Stimulated activated CD4-positive, alpha-beta T cell treated with anti-CD3 and anti-CD28 coated beads, Interleukin-15, amount 100 ng/mL, for 24 hours (primary cell): ENCODE data around the gene NR2F1-AS1.

ENCODE experiments used
- DNase-seq: peaks from one replicate; pipeline ENCODE4 v3.0.0-alpha.2; 2020

NR2F1-AS1 gene

DNA sequence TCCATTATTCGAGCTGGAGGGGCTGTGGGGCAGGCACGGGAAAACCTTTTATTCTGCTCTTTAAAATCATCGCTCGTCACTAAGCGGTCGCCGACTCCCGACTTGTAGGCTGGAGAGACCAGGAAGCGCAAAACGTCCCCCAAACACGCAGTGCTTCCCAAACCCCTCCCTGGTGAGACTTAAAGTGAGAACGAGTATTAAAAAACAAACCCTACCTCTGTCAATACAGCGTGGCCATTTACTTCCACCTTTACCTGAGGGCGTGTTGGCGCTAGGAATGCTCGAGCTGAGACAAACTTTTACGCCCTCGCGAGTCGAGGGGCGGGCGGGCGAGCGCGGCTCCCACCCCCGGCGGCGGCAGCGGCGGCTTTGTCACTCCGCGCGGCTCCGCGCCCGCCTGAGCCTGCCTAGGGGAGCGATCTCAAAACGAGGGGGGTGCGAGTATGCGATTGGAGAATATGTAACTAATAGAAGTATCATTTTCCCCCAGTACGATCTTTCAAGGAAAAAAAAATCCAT, at the start of gene NR2F1-AS1:
Gene NR2F1-AS1 (minus strand): TSS at position 293 of the 519 bp plus-strand sequence.
- no peak for DNase-seq

GRCh38 chr5:93626801-93627200, 45.8 kb upstream of the NR2F1-AS1 start:
- DNase-seq: no peak

DNA sequence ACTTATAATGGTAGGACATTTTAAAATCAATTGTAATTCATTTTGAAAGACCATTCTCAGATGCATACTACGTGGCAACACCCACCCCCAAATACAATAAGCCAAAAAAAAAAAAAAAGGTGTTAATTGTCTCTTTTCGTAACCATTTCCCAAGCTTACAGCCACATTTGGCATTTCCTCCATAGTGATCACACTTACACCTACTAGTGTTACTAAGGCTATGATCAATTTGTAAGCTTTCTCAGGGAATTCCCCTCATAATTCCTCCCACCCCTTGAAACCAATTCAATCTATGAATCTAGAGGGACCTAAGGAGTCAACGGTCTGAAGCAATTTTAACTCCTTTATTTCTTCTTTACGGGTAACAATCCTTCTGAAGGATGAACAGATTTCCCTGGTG, 42.1 kb upstream of the NR2F1-AS1 start:
- no peak for DNase-seq

GRCh38 chr5:93622240-93622885, 41.3 kb upstream of the NR2F1-AS1 start:
- DNase-seq: no peak

DNA sequence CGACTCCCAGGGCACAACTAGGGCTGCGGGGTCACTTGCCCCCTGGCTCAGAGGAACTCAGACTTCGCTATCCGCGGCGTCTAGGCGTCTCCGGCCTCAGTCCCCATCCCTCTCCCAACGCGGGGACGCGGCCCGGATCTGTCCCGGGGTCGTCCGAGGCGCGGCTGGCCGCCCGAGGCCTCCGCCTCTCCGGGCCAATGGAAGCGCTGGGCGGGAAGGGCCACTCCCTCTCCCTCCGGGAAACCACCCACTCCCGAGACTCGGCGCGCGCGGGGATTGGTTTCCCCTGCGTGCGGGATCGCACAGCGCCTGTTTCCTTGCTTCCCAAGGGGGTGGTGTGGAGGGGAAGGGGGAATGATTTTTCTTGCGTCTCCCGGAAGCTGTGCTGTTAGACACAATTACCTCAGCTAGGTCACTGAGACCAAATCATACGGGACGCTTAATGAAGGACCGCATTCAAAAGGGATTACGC, 40.3 kb upstream of the NR2F1-AS1 start:
- peak; percentile 22 for DNase-seq

DNA sequence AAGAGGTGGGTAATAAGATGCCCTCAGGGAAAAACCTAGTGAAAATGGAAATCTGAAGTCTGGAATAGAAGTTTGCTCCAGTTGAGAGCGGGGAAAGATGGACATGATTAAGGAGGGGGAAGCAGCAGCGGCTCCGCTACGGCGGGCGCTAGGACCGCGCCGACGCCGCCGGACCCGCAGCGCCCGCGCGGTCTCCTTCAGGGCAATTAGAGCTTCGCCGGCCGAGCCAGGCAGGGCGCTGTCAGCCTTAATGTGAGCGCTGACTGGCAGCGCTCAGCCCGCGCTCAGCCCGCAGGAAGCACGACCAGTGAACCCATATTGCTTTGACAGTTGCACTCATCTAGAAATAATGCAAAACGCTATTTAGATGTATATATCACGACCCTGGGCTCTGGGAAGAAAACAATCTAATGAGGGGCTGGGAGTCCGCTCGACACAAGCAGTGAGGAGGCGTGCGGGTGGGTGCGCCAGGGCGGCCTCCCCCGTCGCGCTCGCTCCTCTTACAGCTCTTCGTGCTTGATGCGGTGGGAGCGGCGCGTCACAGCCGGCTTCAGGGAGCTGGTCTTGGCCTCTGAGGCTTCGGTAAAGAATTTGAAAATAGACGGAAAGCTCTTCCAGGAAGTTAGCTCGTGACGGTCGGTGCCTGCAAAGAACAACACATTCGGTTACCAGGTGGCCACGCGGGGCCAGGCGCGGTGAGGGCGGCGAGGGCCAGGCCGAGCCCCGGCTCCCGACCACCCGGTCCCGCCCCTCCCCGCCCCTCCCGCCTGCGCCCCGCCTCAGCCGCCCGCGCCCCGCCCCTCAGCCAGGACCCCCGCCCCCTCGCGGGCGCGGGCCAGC, 39.7 kb upstream of the NR2F1-AS1 start:
- DNase-seq: peak; percentile 71

- no peak for DNase-seq
These were observed 35.6 kb upstream of the NR2F1-AS1 start for GRCh38 chr5:93616538-93617174.

DNA sequence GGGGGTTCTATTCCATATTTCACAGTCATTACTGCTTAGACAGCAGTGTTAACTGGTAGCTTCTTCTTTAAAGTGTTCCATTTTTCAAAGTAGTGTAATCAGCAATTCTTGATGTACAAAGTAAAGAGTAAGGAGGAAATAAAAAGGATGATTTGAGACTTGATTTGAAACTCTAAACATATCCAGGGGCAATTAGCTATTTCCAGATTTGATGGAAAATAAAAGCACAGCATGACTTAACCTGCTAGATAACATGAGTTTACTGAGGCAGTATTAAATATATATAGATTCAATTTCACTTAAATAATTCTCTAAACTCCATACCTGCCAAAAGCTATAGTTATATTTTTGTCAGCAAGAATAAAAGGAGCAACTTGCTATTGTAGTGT, 31.8 kb upstream of the NR2F1-AS1 start:
- no peak for DNase-seq

GRCh38 chr5:93611976-93612854, 31.2 kb upstream of the NR2F1-AS1 start:
- peak; percentile 11 for DNase-seq

DNA sequence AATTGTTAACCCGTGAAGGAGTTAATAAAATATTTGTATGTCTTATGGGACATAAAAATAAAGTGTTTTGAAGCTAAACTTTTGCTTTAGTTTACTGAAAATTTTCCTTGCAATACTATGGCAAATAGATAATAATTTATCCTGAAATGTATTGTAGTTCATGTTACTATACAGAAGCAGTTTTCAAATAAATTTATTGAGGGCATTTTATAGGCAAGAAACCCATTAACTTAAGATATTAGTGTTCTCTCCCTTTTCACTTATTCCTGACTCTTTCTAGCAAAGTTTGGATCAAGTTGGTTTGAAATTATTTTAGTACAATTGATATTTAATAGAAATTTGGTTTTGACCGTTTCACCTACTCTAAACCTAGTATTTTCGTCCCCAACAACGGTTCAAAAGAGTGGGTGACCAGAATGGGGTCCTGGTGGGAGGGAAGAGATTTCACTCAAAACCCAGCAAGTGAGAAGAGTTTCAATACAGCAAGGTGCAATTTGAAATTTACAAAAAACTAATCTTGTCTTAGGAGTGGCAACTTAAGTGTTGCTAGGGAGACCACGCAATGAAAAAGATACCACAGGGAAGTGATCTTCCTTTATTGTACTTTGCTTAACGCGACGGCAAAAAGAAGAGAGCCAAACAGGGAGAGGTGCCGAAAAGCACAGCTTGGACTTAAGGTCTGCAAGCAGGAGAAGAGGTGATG, 30.4 kb upstream of the NR2F1-AS1 start:
- DNase-seq: no peak

DNA sequence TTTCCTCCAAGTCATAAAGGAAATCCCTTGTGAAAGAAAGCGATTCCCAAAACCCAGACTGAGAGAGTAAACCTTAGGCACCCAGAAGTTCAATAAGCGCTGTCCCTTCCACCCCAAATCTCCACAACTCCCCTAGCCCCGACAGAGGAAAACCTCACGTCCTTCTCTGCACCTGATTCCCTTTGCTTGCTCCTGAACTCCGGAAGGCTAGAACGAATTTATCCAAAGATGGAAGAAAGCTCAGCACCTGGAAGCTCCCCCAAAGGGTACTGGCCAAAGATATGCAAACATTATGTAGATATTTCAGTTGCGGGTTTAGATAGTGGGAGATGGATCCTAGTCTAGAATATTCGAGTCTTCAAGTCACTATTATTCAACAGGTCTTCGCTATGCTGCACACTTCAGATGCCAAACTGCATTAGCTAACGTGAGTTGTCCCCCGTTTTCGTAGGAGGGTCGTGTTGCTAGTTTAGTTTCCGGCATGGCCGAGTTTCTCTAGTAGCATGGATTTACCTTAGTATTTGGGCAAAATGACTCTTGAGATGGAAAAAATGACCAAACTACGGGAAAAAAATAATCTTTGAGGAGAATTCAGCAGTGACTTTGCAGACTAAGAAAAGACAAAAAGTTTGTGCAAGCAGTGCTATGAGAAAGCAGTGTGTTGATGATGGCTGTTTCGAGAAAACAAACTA, 29.7 kb upstream of the NR2F1-AS1 start:
- no peak for DNase-seq

DNA sequence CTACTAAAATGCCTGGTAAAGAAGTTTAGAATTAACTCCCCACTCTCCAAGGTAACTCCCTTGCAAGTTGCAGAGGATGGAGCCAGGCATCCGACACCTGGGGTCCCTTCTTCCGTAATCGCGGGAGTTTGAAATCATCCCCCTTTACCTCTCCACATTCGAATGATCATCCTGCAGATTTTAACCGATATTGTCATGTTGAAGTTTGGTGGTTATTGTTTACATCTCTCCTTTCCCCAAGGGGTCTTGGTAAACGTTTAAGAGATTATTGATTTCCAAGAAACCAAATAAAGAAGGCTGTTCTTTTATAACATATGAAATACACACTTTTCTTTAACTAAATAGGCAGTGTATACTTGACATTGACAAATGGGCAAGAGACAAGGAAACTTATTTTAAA, 28.7 kb upstream of the NR2F1-AS1 start:
- no peak for DNase-seq

GRCh38 chr5:93608855-93609254, 27.8 kb upstream of the NR2F1-AS1 start:
- no peak for DNase-seq

- no peak for DNase-seq
These were observed 26.6 kb upstream of the NR2F1-AS1 start for GRCh38 chr5:93607367-93608258.

DNA sequence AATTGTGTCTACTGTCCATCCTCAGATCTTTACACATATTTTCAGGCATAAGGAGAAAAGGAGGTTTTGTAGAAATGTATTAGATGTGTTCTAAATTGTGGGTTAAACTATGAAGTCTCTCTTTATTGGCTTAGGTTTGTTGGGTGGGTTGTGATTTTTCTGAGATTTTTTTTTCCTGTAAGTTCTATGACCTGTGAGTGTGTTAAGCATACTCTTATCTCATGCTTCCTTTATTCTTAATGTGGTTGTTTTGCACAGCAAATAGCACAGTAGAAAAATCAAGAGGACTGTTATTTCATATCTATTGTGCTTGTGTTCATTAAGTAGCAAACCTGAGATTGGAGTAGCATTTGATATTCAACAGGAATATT, 25.3 kb upstream of the NR2F1-AS1 start:
- DNase-seq: no peak

GRCh38 chr5:93604644-93605515, 23.9 kb upstream of the NR2F1-AS1 start:
- DNase-seq: no peak

DNA sequence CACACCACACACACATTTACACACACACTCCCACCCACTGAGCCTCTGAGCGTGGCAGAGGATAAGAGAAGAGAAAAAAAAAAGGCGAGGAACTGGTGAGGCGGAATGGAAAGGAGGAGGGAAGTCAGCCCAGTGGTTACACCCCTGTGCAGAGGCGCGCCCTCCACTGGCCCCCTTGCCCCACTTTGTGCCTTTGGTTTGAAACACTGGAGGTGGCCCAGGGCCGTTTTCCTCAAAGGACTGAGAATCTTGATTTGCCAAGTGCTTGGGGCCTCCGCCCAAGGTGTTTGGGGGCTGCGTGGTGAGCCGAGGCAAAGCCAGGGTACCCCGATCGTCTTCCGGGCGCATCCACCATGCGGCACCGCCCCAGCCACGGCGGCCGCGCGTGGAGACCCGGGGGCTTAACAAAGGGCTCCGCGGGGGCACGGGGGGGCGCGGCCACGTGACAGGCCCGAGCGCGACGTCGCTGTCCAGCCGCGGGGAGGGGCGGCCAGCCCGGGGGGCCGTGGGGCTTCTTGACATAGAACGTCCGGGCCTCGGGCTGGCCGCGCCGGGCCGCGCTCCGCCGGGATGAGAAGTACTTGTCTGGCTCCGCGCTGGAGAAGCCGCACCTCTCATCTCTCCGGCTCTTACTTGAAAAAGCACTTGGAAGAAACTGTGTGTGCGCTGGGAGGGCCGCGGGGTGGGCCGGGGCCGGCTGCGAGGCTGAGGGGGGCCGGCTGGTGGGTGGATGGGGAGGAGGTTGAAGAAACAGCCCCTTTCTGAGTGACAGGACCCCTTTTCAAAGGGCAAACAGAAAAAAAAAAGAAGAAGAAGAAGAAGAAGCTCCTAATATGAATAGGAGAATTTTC, 23.0 kb upstream of the NR2F1-AS1 start:
- DNase-seq: no peak
